HCT116 (cell line): ENCODE measurements around the gene CNTNAP2. TPM values are rescaled to one million over a fixed set of nuclear protein-coding genes. Genes with fewer than 3 reads are reported as not detected.

Experiments used
- ATAC-seq: fragments of 200-7000 bp; cut with Tn5 transposase; 2 replicates; pipeline ENCODE4 v1.9.1; 2020; ENCODE audit warnings: mild to moderate bottlenecking, moderate library complexity
- BruUV-seq: library from RNA; stranded (reverse); fragments of 400-500 nt; replicated peaks from 2 replicates; lab custom pipeline; 2021; lab: Mats Ljungman, UMichigan
- CTCF ChIA-PET: fragments of 300-600 bp; sonication (Branson Sonifier 250); formaldehyde crosslinking; loops from one replicate; lab custom pipeline; 2021; ENCODE audit warnings: antibody characterized with exemption; lab: Charles Lee
- POLR2A ChIA-PET: fragments of 300-600, 350-600 bp; sonication (Branson Sonifier 250); formaldehyde crosslinking; loops from one replicate; lab custom pipeline; 2021; ENCODE audit warnings: antibody characterized with exemption; lab: Charles Lee
- RAD21 ChIA-PET, 2 experiments: fragments of 300-600 bp; sonication (Branson Sonifier 250); formaldehyde crosslinking; loops; one replicate each; lab custom pipeline; 2023; ENCODE audit warnings: low total read pairs in 2 of 2; ENCODE audit not compliant: uncharacterized antibody in 2 of 2, unreplicated experiment in 2 of 2, low non-redundant PET in 1 of 2; lab: Charles Lee
- DNase-seq: peaks from one replicate; pipeline ENCODE4 v3.0.0-alpha.2; 2010; ENCODE audit warnings: low read depth, low spot score
- H2AFZ ChIP-seq: fragments of 200-600 bp; shearing (Covaris generic), sonication (generic); 2 replicates; pipeline ENCODE4 v1.6.1; 2017; ENCODE audit warnings: low read depth, mixed run types, mixed read lengths, antibody characterized with exemption, low read length; ENCODE audit not compliant: poor library complexity, severe bottlenecking
- H3K27ac ChIP-seq: 2 replicates; pipeline ENCODE4 v1.5.1; 2012; ENCODE audit warnings: low read depth, low read length
- H3K27me3 ChIP-seq: fragments of 200-600 bp; sonication (generic); 2 replicates; pipeline ENCODE4 v1.6.1; 2016; ENCODE audit warnings: mixed run types, low read length, mixed read lengths; ENCODE audit not compliant: insufficient read depth
- H3K36me3 ChIP-seq, 2 experiments: fragments of 200-500 bp in 1 of 2; fragments of 200-600 bp in 1 of 2; sonication (Bioruptor generic) in 1 of 2; sonication (generic) in 1 of 2; 2 replicates each; pipeline versions ENCODE4 v1.5.1 to v1.6.1; 2014 to 2016; ENCODE audit warnings: low read length in 2 of 2, inconsistent platforms in 1 of 2, mixed read lengths in 1 of 2, mixed run types in 1 of 2; ENCODE audit not compliant: insufficient read depth in 2 of 2, control insufficient read depth in 1 of 2
- H3K4me1 ChIP-seq, 2 experiments: fragments of 200-600 bp in 1 of 2; sonication (generic) in 1 of 2; 2 replicates each; pipeline versions ENCODE4 v1.5.1 to v1.6.1; 2012 to 2017; ENCODE audit warnings: low read length in 2 of 2, inconsistent platforms in 1 of 2, mild to moderate bottlenecking in 1 of 2, mixed read lengths in 1 of 2, mixed run types in 1 of 2, moderate library complexity in 1 of 2; ENCODE audit not compliant: insufficient read depth in 2 of 2, control insufficient read depth in 1 of 2
- H3K4me2 ChIP-seq: fragments of 200-600 bp; sonication (generic); 2 replicates; pipeline ENCODE4 v1.6.1; 2017; ENCODE audit warnings: mixed run types, low read length, mixed read lengths
- H3K4me3 ChIP-seq, 2 experiments: fragments of 200-600 bp in 1 of 2; sonication (generic) in 1 of 2; replicated peaks in 1 of 2; 2 replicates each; pipeline ENCODE4 v1.5.1; 2011 to 2016; ENCODE audit warnings: low read length in 2 of 2, control low read depth in 1 of 2, low read depth in 1 of 2, mild to moderate bottlenecking in 1 of 2, mixed read lengths in 1 of 2, mixed run types in 1 of 2
- H3K79me2 ChIP-seq: fragments of 200-600 bp; sonication (generic); 2 replicates; pipeline ENCODE4 v1.6.1; 2017; ENCODE audit warnings: mild to moderate bottlenecking, mixed run types, low read length, moderate library complexity, mixed read lengths; ENCODE audit not compliant: insufficient read depth
- H3K9ac ChIP-seq: fragments of 200-600 bp; sonication (generic); 2 replicates; pipeline ENCODE4 v1.6.1; 2016; ENCODE audit warnings: low read length, mixed read lengths
- H3K9me2 ChIP-seq: fragments of 200-600 bp; sonication (generic), shearing (Covaris generic); 2 replicates; pipeline ENCODE4 v1.6.1; 2017; ENCODE audit warnings: mixed run types, mild to moderate bottlenecking, moderate library complexity; ENCODE audit not compliant: insufficient read depth
- H3K9me3 ChIP-seq, 2 experiments: fragments of 200-500 bp in 1 of 2; fragments of 200-600 bp in 1 of 2; sonication (Bioruptor generic) in 1 of 2; sonication (generic) in 1 of 2; 2 replicates each; pipeline ENCODE4 v1.6.1; 2014 to 2017; ENCODE audit warnings: low read length in 2 of 2, mixed read lengths in 2 of 2, inconsistent platforms in 1 of 2, low read depth in 1 of 2, mild to moderate bottlenecking in 1 of 2, mixed run types in 1 of 2, moderate library complexity in 1 of 2; ENCODE audit not compliant: control insufficient read depth in 1 of 2, insufficient read depth in 1 of 2
- H4K20me1 ChIP-seq: fragments of 200-600 bp; sonication (generic), shearing (Covaris generic); 2 replicates; pipeline ENCODE4 v1.6.1; 2017; ENCODE audit warnings: mixed run types, mild to moderate bottlenecking, moderate library complexity; ENCODE audit not compliant: insufficient read depth
- CBX3 ChIP-seq: IDR thresholded peaks from 2 replicates; pipeline ENCODE4 v1.6.1; 2012; ENCODE audit warnings: low read depth
- CEBPB ChIP-seq: IDR thresholded peaks from 2 replicates; pipeline ENCODE4 v1.6.1; 2012; ENCODE audit warnings: low read depth
- EGR1 ChIP-seq: IDR thresholded peaks from 2 replicates; pipeline ENCODE4 v1.6.1; 2012; ENCODE audit warnings: low read depth
- EZH2 ChIP-seq: fragments of 200-600 bp; sonication (generic); IDR thresholded peaks from 2 replicates; pipeline ENCODE4 v1.6.1; 2017; ENCODE audit warnings: antibody characterized with exemption, mixed run types
- FOSL1 ChIP-seq: IDR thresholded peaks from 2 replicates; pipeline ENCODE4 v1.6.1; 2012; ENCODE audit warnings: low read depth
- MAX ChIP-seq: IDR thresholded peaks from 2 replicates; pipeline ENCODE4 v1.6.1; 2012
- POLR2AphosphoS5 ChIP-seq: IDR thresholded peaks from 2 replicates; pipeline ENCODE4 v1.6.1; 2011; ENCODE audit warnings: mild to moderate bottlenecking, low read depth, low read length, moderate library complexity
- RAD21 ChIP-seq: IDR thresholded peaks from 2 replicates; pipeline ENCODE4 v1.6.1; 2012; ENCODE audit warnings: low read depth, mild to moderate bottlenecking
- SP1 ChIP-seq: IDR thresholded peaks from 2 replicates; pipeline ENCODE4 v1.6.1; 2012; ENCODE audit warnings: low read depth
- SRF ChIP-seq: IDR thresholded peaks from 2 replicates; pipeline ENCODE4 v1.6.1; 2012; ENCODE audit warnings: low read depth
- TCF7L2 ChIP-seq: IDR thresholded peaks from 2 replicates; pipeline ENCODE4 v1.7.0; 2011; ENCODE audit warnings: borderline replicate concordance, inconsistent platforms; ENCODE audit not compliant: insufficient read depth, insufficient read length; ENCODE audit errors: extremely low read depth
- ZFX ChIP-seq: fragments of 450-650 bp; IDR thresholded peaks from 2 replicates; pipeline ENCODE4 v1.6.1; 2017
- ZNF274 ChIP-seq: fragments of 200-500 bp; sonication (Bioruptor generic); IDR thresholded peaks from 2 replicates; pipeline ENCODE4 v1.6.1; 2014; ENCODE audit warnings: mild to moderate bottlenecking, low read depth, low read length, inconsistent platforms
- intact Hi-C: fragments of 100-400 bp; cut with micrococcal nuclease; formaldehyde crosslinking; loops from 2 replicates; pipeline ENCODE4 v1.10.0; 2022
- total RNA-seq: library from RNA; stranded (reverse); gene quantifications from one replicate; pipeline ENCODE4 v1.2.1, GENCODE V29; 2021; ENCODE audit not compliant: unreplicated experiment
- TF ChIP-seq, protein P1 (sequence below): IDR thresholded peaks from 2 replicates; pipeline ENCODE4 v1.6.1; 2012
- TF ChIP-seq, protein P2 (sequence below): IDR thresholded peaks from 2 replicates; pipeline ENCODE4 v1.6.1; 2012; ENCODE audit warnings: low read depth

Gene CNTNAP2
- total RNA-seq, 1 experiment from 2014 or later = 0.37 TPM

GRCh38 chr7:148146346-148146745 is 2029.7 kb downstream of the CNTNAP2 start:
- ChIA-PET CTCF (no interaction called here), POLR2A (no interaction called here), RAD21 (no interaction called here)
- Histone ChIP-seq H3K9me2 (no peaks in the 10 kb centered on the region), H3K27ac (no peak overlapping the region), H3K4me1 (no peaks in the 10 kb centered on the region), H3K9me3 (no peaks in the 10 kb centered on the region), H3K36me3 (no peaks in the 10 kb centered on the region), H3K4me3 (no peak overlapping the region), H2AFZ (no peak overlapping the region), H3K9ac (no peak overlapping the region), H3K79me2 (no peaks in the 10 kb centered on the region), H3K27me3 (no peaks in the 10 kb centered on the region), H4K20me1 (no peaks in the 10 kb centered on the region), H3K4me2 (no peak overlapping the region)
- ATAC-seq (no peak), DNase-seq (no peak)
- intact Hi-C loops = no loop called here
- no peak for TF ChIP-seq TCF7L2
- TF ChIP-seq EZH2 = no peak
- no peak for TF ChIP-seq MAX
- no peak for TF ChIP-seq POLR2AphosphoS5
- TF ChIP-seq, protein P1, sequence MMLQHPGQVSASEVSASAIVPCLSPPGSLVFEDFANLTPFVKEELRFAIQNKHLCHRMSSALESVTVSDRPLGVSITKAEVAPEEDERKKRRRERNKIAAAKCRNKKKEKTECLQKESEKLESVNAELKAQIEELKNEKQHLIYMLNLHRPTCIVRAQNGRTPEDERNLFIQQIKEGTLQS = no peak
- no peak for TF ChIP-seq EGR1
- TF ChIP-seq CEBPB = no peak
- TF ChIP-seq CBX3 = no peak
- TF ChIP-seq ZNF274 = no peak
- no peak for TF ChIP-seq RAD21
- TF ChIP-seq, protein P2, sequence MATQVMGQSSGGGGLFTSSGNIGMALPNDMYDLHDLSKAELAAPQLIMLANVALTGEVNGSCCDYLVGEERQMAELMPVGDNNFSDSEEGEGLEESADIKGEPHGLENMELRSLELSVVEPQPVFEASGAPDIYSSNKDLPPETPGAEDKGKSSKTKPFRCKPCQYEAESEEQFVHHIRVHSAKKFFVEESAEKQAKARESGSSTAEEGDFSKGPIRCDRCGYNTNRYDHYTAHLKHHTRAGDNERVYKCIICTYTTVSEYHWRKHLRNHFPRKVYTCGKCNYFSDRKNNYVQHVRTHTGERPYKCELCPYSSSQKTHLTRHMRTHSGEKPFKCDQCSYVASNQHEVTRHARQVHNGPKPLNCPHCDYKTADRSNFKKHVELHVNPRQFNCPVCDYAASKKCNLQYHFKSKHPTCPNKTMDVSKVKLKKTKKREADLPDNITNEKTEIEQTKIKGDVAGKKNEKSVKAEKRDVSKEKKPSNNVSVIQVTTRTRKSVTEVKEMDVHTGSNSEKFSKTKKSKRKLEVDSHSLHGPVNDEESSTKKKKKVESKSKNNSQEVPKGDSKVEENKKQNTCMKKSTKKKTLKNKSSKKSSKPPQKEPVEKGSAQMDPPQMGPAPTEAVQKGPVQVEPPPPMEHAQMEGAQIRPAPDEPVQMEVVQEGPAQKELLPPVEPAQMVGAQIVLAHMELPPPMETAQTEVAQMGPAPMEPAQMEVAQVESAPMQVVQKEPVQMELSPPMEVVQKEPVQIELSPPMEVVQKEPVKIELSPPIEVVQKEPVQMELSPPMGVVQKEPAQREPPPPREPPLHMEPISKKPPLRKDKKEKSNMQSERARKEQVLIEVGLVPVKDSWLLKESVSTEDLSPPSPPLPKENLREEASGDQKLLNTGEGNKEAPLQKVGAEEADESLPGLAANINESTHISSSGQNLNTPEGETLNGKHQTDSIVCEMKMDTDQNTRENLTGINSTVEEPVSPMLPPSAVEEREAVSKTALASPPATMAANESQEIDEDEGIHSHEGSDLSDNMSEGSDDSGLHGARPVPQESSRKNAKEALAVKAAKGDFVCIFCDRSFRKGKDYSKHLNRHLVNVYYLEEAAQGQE = no peak
- no peak for TF ChIP-seq ZFX
- no peak for TF ChIP-seq FOSL1
- no peak for TF ChIP-seq SP1
- TF ChIP-seq SRF = no peak
- BruUV-seq = no TSS peak
